ENCODE results near the gene MYO1C.
"Not testable (repeated sequence)": the region's sequence is repeated elsewhere in the genome, so short reads cannot be mapped to it uniquely, and the experiment has no call there.

The MYO1C gene

GRCh38 chr17:1509290-1509881, 16.9 kb upstream of the MYO1C start:
- no peak for DNase-seq (ENCODE audit: low read depth in 2 of 2, low spot score in 1 of 2)

- not testable (repeated sequence) for DNase-seq (ENCODE audit: low read depth in 2 of 2, low spot score in 1 of 2)
These were observed 16.2 kb upstream of the MYO1C start for GRCh38 chr17:1508709-1509108.

GRCh38 chr17:1506649-1507267, 14.3 kb upstream of the MYO1C start:
- no peak for DNase-seq (ENCODE audit: low read depth in 2 of 2, low spot score in 1 of 2)

- DNase-seq (ENCODE audit: low read depth in 2 of 2, low spot score in 1 of 2) = no peak
These were observed 13.1 kb upstream of the MYO1C start for GRCh38 chr17:1505586-1505985.

GRCh38 chr17:1504866-1505265, 12.4 kb upstream of the MYO1C start:
- DNase-seq (ENCODE audit: low read depth in 2 of 2, low spot score in 1 of 2) = no peak

- DNase-seq (ENCODE audit: low read depth in 2 of 2, low spot score in 1 of 2) = no peak
These were observed 11.2 kb upstream of the MYO1C start for GRCh38 chr17:1503699-1504098.

GRCh38 chr17:1498869-1499268, 6.4 kb upstream of the MYO1C start:
- no peak for DNase-seq (ENCODE audit: low read depth in 2 of 2, low spot score in 1 of 2)

- DNase-seq (ENCODE audit: low read depth in 2 of 2, low spot score in 1 of 2) = no peak
These were observed 5.7 kb upstream of the MYO1C start for GRCh38 chr17:1498233-1498632.

GRCh38 chr17:1497831-1498230, 5.3 kb upstream of the MYO1C start:
- no peak for DNase-seq (ENCODE audit: low read depth in 2 of 2, low spot score in 1 of 2)

GRCh38 chr17:1496869-1497268, 4.4 kb upstream of the MYO1C start:
- no peak for DNase-seq (ENCODE audit: low read depth in 2 of 2, low spot score in 1 of 2)

- no peak for DNase-seq (ENCODE audit: low read depth in 2 of 2, low spot score in 1 of 2)
These were observed 2.9 kb upstream of the MYO1C start for GRCh38 chr17:1495265-1495989.

- DNase-seq (ENCODE audit: low read depth in 2 of 2, low spot score in 1 of 2) = no peak
These were observed 2.3 kb upstream of the MYO1C start for GRCh38 chr17:1494736-1495253.

- DNase-seq (ENCODE audit: low read depth in 2 of 2, low spot score in 1 of 2) = no peak
These were observed 1.7 kb upstream of the MYO1C start for GRCh38 chr17:1494203-1494602.

GRCh38 chr17:1493291-1493980, 950 bp upstream of the MYO1C start:
- DNase-seq (ENCODE audit: low read depth in 2 of 2, low spot score in 1 of 2) = no peak

- no peak for DNase-seq (ENCODE audit: low read depth in 2 of 2, low spot score in 1 of 2)
These were observed 840 bp downstream of the MYO1C start for GRCh38 chr17:1491443-1492248.

- DNase-seq (ENCODE audit: low read depth in 2 of 2, low spot score in 1 of 2) = peak; percentile 31 to 33
These were observed 1.6 kb downstream of the MYO1C start for GRCh38 chr17:1490643-1491442.

- no peak for DNase-seq (ENCODE audit: low read depth in 2 of 2, low spot score in 1 of 2)
These were observed 3.6 kb downstream of the MYO1C start for GRCh38 chr17:1488826-1489270.

- DNase-seq (ENCODE audit: low read depth in 2 of 2, low spot score in 1 of 2) = peak in 1 of 2 donors; percentile 58
These were observed 4.3 kb downstream of the MYO1C start for GRCh38 chr17:1487939-1488825.
